ENCODE data around the gene GAPVD1.

GRCh38 chr9:125376261-125377226, 114.9 kb downstream of the GAPVD1 start:
- TF ChIP-seq ATF2 (CRISPR knock-in tag; IDR thresholded peaks at IDR 0.05; ENCODE audit: borderline replicate concordance, low read depth) (no peak), CTCF (IDR thresholded peaks at IDR 0.05) (no peak), NR1H2 (CRISPR knock-in tag; IDR thresholded peaks at IDR 0.05) (no peak), SP1 (CRISPR knock-in tag; conservative IDR thresholded peaks at IDR 0.05) (no peak), ATF6 (CRISPR knock-in tag; IDR thresholded peaks at IDR 0.05) (no peak), ATF3 (CRISPR knock-in tag; conservative IDR thresholded peaks at IDR 0.05) (no peak), MYBL2 (CRISPR knock-in tag; IDR thresholded peaks at IDR 0.05) (no peak), HMGXB4 (CRISPR knock-in tag; IDR thresholded peaks at IDR 0.05) (no peak), TP53 (CRISPR knock-in tag; IDR thresholded peaks at IDR 0.05) (no peak), ZNF396 (CRISPR knock-in tag; IDR thresholded peaks at IDR 0.05; ENCODE audit: borderline replicate concordance) (no peak), FOXP1 (CRISPR knock-in tag; IDR thresholded peaks at IDR 0.05; ENCODE audit: borderline replicate concordance) (no peak)
